GM12878 (cell line): Measurements from ENCODE around the gene ANKRD23. TPM values are rescaled to one million over a fixed set of nuclear protein-coding genes. Genes with fewer than 3 reads are reported as not detected.

Source experiments
- ATAC-seq: fragments of 200-7000 bp; cut with Tn5 transposase; 3 replicates; pipeline ENCODE4 v1.9.1; 2020; ENCODE audit warnings: mild to moderate bottlenecking, moderate library complexity
- BruUV-seq: library from RNA; stranded (reverse); fragments of 400-500 nt; replicated peaks from 2 replicates; lab custom pipeline; 2021; lab: Mats Ljungman, UMichigan
- CTCF ChIA-PET: fragments of 300-600 bp; sonication (Branson Sonifier 250); formaldehyde crosslinking; extraction: SDS; loops from one replicate; lab custom pipeline; 2021; ENCODE audit warnings: inconsistent platforms; lab: Yijun Ruan, JAX
- POLR2A ChIA-PET: fragments of 350-600 bp; formaldehyde crosslinking; extraction: SDS; loops from one replicate; lab custom pipeline; 2021; ENCODE audit warnings: inconsistent platforms; lab: Charles Lee
- RAD21 ChIA-PET: fragments of 300-600 bp; sonication (Branson Sonifier 250); formaldehyde crosslinking; loops from one replicate; lab custom pipeline; 2023; ENCODE audit warnings: antibody characterized with exemption; ENCODE audit not compliant: unreplicated experiment; lab: Charles Lee
- SMC1A ChIA-PET: fragments of 300-600 bp; sonication (Branson Sonifier 250); formaldehyde crosslinking; loops from one replicate; lab custom pipeline; 2023; ENCODE audit not compliant: unreplicated experiment, uncharacterized antibody; lab: Charles Lee
- DNase-seq: peaks from one replicate; pipeline ENCODE4 v3.0.0-alpha.2; 2011; ENCODE audit warnings: low read depth, low spot score
- FAIRE-seq: peaks from 3 replicates; lab custom pipeline; 2011; peaks lifted over from hg19 to GRCh38; lab: Jason Lieb, UNC
- H2AFZ ChIP-seq: 2 replicates; pipeline ENCODE4 v1.6.0; 2011; ENCODE audit warnings: low read depth, low read length, control low read depth; ENCODE audit not compliant: control insufficient read depth
- H3K27ac ChIP-seq: 2 replicates; pipeline ENCODE4 v1.5.1; 2011; ENCODE audit warnings: control low read depth; ENCODE audit not compliant: control insufficient read depth, insufficient read depth
- H3K27me3 ChIP-seq, 2 experiments: replicated peaks in 1 of 2; 2 replicates each; pipeline versions ENCODE4 v1.6.0 to v1.6.1; 2011; ENCODE audit warnings: low read length in 1 of 2; ENCODE audit not compliant: control insufficient read depth in 2 of 2, insufficient read depth in 2 of 2
- H3K36me3 ChIP-seq, 2 experiments: 2 replicates each; pipeline ENCODE4 v1.5.1; 2011; ENCODE audit warnings: low read length in 1 of 2; ENCODE audit not compliant: control insufficient read depth in 2 of 2, insufficient read depth in 2 of 2
- H3K4me1 ChIP-seq: 2 replicates; pipeline ENCODE4 v1.6.1; 2011; ENCODE audit warnings: mild to moderate bottlenecking, low read length, moderate library complexity, mixed read lengths; ENCODE audit not compliant: control insufficient read depth, insufficient read depth
- H3K4me2 ChIP-seq: 2 replicates; pipeline ENCODE4 v1.6.0; 2011; ENCODE audit warnings: control low read depth; ENCODE audit not compliant: control insufficient read depth, insufficient read depth
- H3K4me3 ChIP-seq: fragments of 200-600 bp; sonication (generic); 2 replicates; pipeline ENCODE4 v1.5.1; 2016
- H3K79me2 ChIP-seq: 2 replicates; pipeline ENCODE4 v1.6.0; 2011; ENCODE audit warnings: low read length; ENCODE audit not compliant: control insufficient read depth, insufficient read depth
- H3K9ac ChIP-seq: 2 replicates; pipeline ENCODE4 v1.8.0; 2011; ENCODE audit warnings: low read length, control low read depth, mixed read lengths; ENCODE audit not compliant: control insufficient read depth, insufficient read depth
- H3K9me3 ChIP-seq: replicated peaks from 3 replicates; pipeline ENCODE4 v1.5.1; 2011; ENCODE audit warnings: mild to moderate bottlenecking, low read length; ENCODE audit not compliant: control insufficient read depth, insufficient read depth
- H4K20me1 ChIP-seq: 2 replicates; pipeline ENCODE4 v1.6.0; 2011; ENCODE audit not compliant: control insufficient read depth, insufficient read depth
- E2F8 ChIP-seq: fragments of 450-650 bp; IDR thresholded peaks from 2 replicates; pipeline ENCODE4 v1.6.1; 2018; ENCODE audit warnings: mild to moderate bottlenecking, low read depth, moderate library complexity; ENCODE audit not compliant: partially characterized antibody
- GATAD2B ChIP-seq: fragments of 450-650 bp; conservative IDR thresholded peaks from 2 replicates; pipeline ENCODE4 v1.6.1; 2017; ENCODE audit warnings: low read depth, mild to moderate bottlenecking, moderate library complexity
- IKZF1 ChIP-seq: fragments of 450-650 bp; conservative IDR thresholded peaks from 2 replicates; pipeline ENCODE4 v1.6.1; 2017; ENCODE audit warnings: antibody characterized with exemption, mild to moderate bottlenecking
- LARP7 ChIP-seq: fragments of 450-650 bp; IDR thresholded peaks from 2 replicates; pipeline ENCODE4 v1.6.1; 2017; ENCODE audit warnings: mild to moderate bottlenecking
- MEF2B ChIP-seq: fragments of 450-650 bp; IDR thresholded peaks from 2 replicates; pipeline ENCODE4 v1.6.1; 2018; ENCODE audit warnings: mild to moderate bottlenecking, moderate library complexity; ENCODE audit not compliant: partially characterized antibody, poor library complexity, severe bottlenecking
- MTA3 ChIP-seq: IDR thresholded peaks from 2 replicates; pipeline ENCODE4 v1.6.1; 2012; ENCODE audit warnings: low read length, inconsistent platforms, borderline replicate concordance
- NR2F1 ChIP-seq: fragments of 450-650 bp; conservative IDR thresholded peaks from 2 replicates; pipeline ENCODE4 v1.6.1; 2017; ENCODE audit warnings: mild to moderate bottlenecking
- POLR2A ChIP-seq: IDR thresholded peaks from 2 replicates; pipeline ENCODE4 v1.6.1; 2011; ENCODE audit warnings: low read depth, mild to moderate bottlenecking, low read length
- SIN3A ChIP-seq: IDR thresholded peaks from 2 replicates; pipeline ENCODE4 v1.6.1; 2012; ENCODE audit warnings: low read depth, low read length, improper control_type of control experiment
- SREBF2 ChIP-seq: IDR thresholded peaks from 2 replicates; pipeline ENCODE4 v1.6.1; 2012; ENCODE audit warnings: mild to moderate bottlenecking, low read length
- WGBS: methylation state at CpG from one replicate; pipeline ENCODE4 v1.1.6; 2016; ENCODE audit warnings: low lambda C conversion rate; ENCODE audit not compliant: insufficient replicate concordance, insufficient coverage; ENCODE audit errors: missing lambda C conversion rate; 5-methylcytosine and 5-hydroxymethylcytosine counted together
- in situ Hi-C: fragments of 300-500 bp; cut with MboI; formaldehyde crosslinking; loops from 9 replicates; pipeline ENCODE4 v1.14.3; 2018; ENCODE audit warnings: mixed read lengths
- intact Hi-C: fragments of 100-400 bp; cut with micrococcal nuclease; formaldehyde crosslinking; loops from one replicate; pipeline ENCODE4 v1.14.2; 2022; ENCODE audit not compliant: unreplicated experiment
- polyA plus RNA-seq, 11 experiments: library from polyadenylated mRNA; depleted of rRNA in 4 of 11; unstranded in 6 of 11; stranded (reverse) in 5 of 11; fragments of >200 nt; fragmentation: Nextera tagmentation in 4 of 11; fragmentation: Illumina TruSeq in 1 of 11; extraction: Ambion mirVana in 4 of 11; extraction: Trizol in 1 of 11; gene quantifications; 1 replicate in 1 of 11; 2 replicates in 10 of 11; pipeline versions ENCODE4 v1.2.1 to v1.2.3, GENCODE V29; 2011 to 2016; ENCODE audit warnings: inconsistent platforms in 2 of 11, missing spikeins in 2 of 11, low read depth in 1 of 11
- total RNA-seq, 4 experiments: library from RNA; depleted of rRNA in 3 of 4; stranded (reverse); fragments of >200 nt in 3 of 4; fragmentation: Illumina TruSeq in 1 of 4; extraction: Trizol in 1 of 4; gene quantifications; 2 replicates each; pipeline versions ENCODE4 v1.2.1 to v1.2.3, GENCODE V29; 2013 to 2021
- TF ChIP-seq, protein P1 (sequence below): fragments of 150-350 bp; IDR thresholded peaks from 2 replicates; pipeline ENCODE4 v1.6.1; 2016; ENCODE audit warnings: low read depth, low read length
- TF ChIP-seq, protein P2 (sequence below): IDR thresholded peaks from 2 replicates; pipeline ENCODE4 v1.6.1; 2011; ENCODE audit warnings: borderline replicate concordance, low read depth, mild to moderate bottlenecking, moderate library complexity, low read length; ENCODE audit not compliant: insufficient read depth, poor library complexity, severe bottlenecking

The ANKRD23 gene
- total and polyA plus RNA-seq, 10 of the 15 experiments (the other 5 are each of a cell fraction or from before 2014, with no cell fraction given): 0.34 to 5.3 (median 2.7) TPM

DNA sequence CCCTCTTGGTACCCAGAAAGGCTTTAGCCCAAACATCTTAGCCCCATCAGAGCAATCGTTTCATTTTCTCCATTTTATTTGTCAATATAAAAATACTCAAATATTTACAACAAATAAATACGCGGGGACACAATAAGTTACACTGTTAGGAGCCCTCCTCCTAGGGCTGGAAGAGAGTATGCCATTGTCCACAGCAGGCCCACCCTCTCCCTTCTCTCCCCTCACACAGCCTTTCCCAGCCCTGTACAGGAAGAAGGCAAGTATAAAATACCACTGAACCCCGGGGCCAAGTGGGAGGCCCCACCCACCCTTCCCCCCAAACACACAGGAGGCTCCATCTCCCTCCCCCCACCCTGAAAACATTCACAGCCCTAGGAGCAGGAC, 15.9 kb upstream of the ANKRD23 start (continued):
- TF ChIP-seq, protein P1, sequence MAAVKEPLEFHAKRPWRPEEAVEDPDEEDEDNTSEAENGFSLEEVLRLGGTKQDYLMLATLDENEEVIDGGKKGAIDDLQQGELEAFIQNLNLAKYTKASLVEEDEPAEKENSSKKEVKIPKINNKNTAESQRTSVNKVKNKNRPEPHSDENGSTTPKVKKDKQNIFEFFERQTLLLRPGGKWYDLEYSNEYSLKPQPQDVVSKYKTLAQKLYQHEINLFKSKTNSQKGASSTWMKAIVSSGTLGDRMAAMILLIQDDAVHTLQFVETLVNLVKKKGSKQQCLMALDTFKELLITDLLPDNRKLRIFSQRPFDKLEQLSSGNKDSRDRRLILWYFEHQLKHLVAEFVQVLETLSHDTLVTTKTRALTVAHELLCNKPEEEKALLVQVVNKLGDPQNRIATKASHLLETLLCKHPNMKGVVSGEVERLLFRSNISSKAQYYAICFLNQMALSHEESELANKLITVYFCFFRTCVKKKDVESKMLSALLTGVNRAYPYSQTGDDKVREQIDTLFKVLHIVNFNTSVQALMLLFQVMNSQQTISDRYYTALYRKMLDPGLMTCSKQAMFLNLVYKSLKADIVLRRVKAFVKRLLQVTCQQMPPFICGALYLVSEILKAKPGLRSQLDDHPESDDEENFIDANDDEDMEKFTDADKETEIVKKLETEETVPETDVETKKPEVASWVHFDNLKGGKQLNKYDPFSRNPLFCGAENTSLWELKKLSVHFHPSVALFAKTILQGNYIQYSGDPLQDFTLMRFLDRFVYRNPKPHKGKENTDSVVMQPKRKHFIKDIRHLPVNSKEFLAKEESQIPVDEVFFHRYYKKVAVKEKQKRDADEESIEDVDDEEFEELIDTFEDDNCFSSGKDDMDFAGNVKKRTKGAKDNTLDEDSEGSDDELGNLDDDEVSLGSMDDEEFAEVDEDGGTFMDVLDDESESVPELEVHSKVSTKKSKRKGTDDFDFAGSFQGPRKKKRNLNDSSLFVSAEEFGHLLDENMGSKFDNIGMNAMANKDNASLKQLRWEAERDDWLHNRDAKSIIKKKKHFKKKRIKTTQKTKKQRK: no peak
- no peak for TF ChIP-seq E2F8
- no peak for TF ChIP-seq SIN3A

DNA sequence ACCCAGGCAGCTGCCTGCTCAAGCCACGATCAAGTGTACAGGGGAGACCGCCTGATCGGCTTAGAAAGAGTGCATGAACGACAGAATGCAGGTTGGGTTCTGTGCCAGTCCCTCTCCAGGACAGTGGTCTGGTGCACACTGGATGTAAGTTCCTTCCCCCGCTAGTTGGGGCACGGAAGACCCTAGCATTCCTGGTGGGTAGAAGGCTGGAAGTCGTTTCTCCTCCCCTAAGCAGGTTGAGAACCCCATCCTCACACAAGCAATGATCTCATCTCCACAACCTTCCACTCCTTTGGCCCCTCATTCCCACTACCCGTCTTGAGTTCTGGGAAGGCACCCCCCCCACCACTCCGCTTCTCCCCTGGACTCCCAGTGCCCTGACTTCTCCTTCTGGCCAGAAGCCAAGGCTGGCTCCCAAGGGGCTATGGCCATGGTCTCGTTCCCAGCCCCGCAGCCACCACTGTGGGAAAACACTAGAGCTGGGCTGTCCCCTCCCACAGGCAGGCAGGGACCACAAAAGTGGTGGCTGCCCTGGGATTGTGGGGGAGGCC, 15.4 kb upstream of the ANKRD23 start:
- 92% methylated on average over 11 of the region's 11 CpGs for WGBS
- FAIRE-seq (no peak), DNase-seq (no peak), ATAC-seq (no peak)
- ChIA-PET RAD21 (interaction anchor here (1.6 to 3.6 kb wide), 4 partner anchors 9 to 253 kb away, joined by 14 to 148 read pairs (median 30); partner anchors contain the start of gene ANKRD36), SMC1A (interaction anchor here (2.1 to 4.2 kb wide), 5 partner anchors 9 to 94 kb away, joined by 8 to 99 read pairs (median 13); no protein-coding TSS in a partner anchor), CTCF (interaction anchor here (1.0 to 10.4 kb wide), 7 partner anchors 10 to 254 kb away, joined by 3 to 238 read pairs (median 31); partner anchors contain the start of genes ANKRD36 and SEMA4C), POLR2A (interaction anchor here (3.1 kb wide), 1 partner anchor 8 kb away, joined by 30 read pairs; no protein-coding TSS in a partner anchor)
- peak overlapping the region; percentile 55; the same call in 1 of the 2 replicates for H3K4me3 ChIP-seq
- peaks cover 18% of the 10 kb centered on the region for H3K79me2 ChIP-seq
- peaks cover 3 to 18% of the 10 kb centered on the region in 2 experiments; a peak in 3 of 4 replicates for H3K36me3 ChIP-seq
- TF ChIP-seq NR2F1 (no peak), GATAD2B (0 out of 2 replicates have a peak, but pooled peaks have one; percentile 11), SREBF2 (no peak), POLR2A (peak; percentile 25; the same call in 1 of the 2 replicates), MTA3 (peak; percentile 60; the same call in 1 of the 2 replicates), MEF2B (peak; percentile 52), LARP7 (no peak), IKZF1 (peak; percentile 24; the same call in 1 of the 2 replicates)
- TF ChIP-seq, protein P2, sequence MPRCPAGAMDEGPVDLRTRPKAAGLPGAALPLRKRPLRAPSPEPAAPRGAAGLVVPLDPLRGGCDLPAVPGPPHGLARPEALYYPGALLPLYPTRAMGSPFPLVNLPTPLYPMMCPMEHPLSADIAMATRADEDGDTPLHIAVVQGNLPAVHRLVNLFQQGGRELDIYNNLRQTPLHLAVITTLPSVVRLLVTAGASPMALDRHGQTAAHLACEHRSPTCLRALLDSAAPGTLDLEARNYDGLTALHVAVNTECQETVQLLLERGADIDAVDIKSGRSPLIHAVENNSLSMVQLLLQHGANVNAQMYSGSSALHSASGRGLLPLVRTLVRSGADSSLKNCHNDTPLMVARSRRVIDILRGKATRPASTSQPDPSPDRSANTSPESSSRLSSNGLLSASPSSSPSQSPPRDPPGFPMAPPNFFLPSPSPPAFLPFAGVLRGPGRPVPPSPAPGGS: peak; percentile 30
- no peaks in the 10 kb centered on the region for H3K27me3 ChIP-seq
- BruUV-seq: no TSS peak
- in situ Hi-C loops (loop anchor here (5.0 to 10.0 kb wide), 2 partner anchors 93 to 256 kb away; partner anchors contain the start of gene ANKRD36), intact Hi-C loops (no loop called here)
- no peak overlapping the region for H3K27ac ChIP-seq
- H3K9ac ChIP-seq: no peak overlapping the region
- H3K9me3 ChIP-seq: no peaks in the 10 kb centered on the region
- H3K4me1 ChIP-seq: peaks cover 3% of the 10 kb centered on the region; the same call in 1 of the 2 replicates
- H2AFZ ChIP-seq: no peak overlapping the region
- H3K4me2 ChIP-seq: no peak overlapping the region
- H4K20me1 ChIP-seq: no peaks in the 10 kb centered on the region
